HFF-Myc (cell line): ENCODE measurements around the gene TBKBP1.

ENCODE experiments used
- DNase-seq: peaks from one replicate; pipeline ENCODE4 v3.0.0-alpha.2; 2011; ENCODE audit warnings: low read depth; ENCODE audit errors: extremely low read depth
- H3K4me3 ChIP-seq: replicated peaks from 2 replicates; pipeline ENCODE4 v1.5.1; 2011; ENCODE audit warnings: low read depth, mild to moderate bottlenecking, control low read depth, low read length
- CTCF ChIP-seq: IDR thresholded peaks from 2 replicates; pipeline ENCODE4 v1.5.1; 2012; ENCODE audit warnings: mild to moderate bottlenecking, low read depth, low read length, control low read depth; ENCODE audit errors: missing control alignments

TBKBP1 gene

DNA sequence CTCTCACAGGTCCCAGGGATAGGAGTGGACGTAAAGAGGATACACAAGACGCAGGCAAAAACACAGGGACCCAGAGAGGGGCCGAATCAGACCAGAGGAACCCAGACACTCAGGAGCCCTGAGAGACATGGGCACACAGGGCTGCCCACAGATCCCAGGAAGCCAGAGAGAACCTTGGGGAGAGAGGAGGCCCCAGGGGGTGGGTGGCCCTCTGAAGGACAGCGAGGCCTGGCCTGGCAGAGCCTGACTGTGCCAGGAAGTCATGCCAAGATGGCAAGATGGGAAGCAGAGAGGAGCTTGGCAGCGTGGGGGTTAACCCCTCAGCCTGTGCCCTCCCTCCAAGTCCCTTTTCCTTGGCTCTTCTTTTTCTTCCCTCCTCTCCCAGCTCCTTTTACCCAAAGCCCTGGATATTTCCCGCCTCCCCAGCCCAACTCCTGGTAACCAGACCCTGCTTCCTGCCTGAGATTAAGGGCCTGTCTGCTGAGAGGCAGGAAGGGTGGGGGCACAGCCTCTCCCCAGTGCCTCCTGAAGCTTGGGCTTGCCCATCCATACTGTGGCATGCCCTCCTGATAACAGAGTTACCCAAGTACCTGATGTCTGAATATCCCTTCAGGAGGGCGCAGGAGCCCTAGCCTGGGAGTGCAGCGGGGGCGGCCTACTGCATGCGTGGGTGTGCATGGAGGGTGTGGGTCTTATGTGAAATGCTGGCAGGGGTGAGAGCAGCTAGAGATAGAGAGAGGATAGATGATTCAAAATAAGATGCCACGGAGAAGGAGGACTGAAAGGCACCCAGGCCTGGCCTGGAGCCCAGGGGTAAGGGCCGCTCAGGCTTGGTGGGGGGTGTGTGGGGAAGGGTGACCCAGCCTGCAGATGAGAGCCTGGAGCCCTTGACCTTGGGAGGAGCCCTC is 33.1 kb downstream of the TBKBP1 start:
- no peak for DNase-seq
- no peak for TF ChIP-seq CTCF

GRCh38 chr17:47727704-47728036 is 33.7 kb downstream of the TBKBP1 start:
- TF ChIP-seq CTCF, result no peak
- no peak overlapping the region for H3K4me3 ChIP-seq
- DNase-seq, result no peak

More for the DNA sequence above, 33.1 kb downstream of the TBKBP1 start:
- H3K4me3 ChIP-seq, result no peak overlapping the region

DNA sequence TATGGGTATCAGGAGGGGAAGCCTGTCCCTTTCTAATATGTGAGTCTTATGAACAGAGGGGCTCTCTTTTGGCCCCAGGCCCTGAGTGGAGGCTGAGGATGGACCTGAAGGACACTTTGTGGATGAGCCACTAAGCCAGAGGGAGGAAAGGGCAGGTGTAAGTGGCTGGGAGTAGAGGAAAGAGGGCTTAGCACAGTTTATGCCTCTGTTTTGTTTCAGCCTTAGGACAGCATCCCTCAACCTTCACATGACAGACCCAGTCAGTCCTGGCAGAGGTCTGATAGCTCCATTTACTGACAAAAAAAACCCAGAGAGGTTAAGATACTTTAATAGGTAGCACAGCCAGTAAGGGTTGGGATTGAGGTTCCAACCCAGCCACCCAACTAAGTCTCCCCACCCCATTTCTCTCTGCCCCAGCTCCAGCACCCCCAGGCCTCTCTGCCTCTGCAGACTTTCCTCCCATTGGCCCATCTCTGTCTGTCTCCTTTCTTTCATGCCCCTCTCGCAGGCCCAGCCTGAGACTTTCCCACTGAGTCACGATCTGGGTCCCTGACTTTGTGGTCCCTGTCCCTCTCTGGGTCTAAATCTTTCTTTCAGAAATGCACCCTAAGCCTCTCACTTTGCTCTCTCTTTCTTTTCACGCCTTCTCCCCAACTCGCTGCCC is 34.4 kb downstream of the TBKBP1 start:
- no peak for DNase-seq
- H3K4me3 ChIP-seq, result no peak overlapping the region
- no peak for TF ChIP-seq CTCF

- H3K4me3 ChIP-seq, result no peak overlapping the region
- TF ChIP-seq CTCF, result no peak
- DNase-seq, result no peak
Measured at GRCh38 chr17:47729476-47729875, 35.5 kb downstream of the TBKBP1 start.

DNA sequence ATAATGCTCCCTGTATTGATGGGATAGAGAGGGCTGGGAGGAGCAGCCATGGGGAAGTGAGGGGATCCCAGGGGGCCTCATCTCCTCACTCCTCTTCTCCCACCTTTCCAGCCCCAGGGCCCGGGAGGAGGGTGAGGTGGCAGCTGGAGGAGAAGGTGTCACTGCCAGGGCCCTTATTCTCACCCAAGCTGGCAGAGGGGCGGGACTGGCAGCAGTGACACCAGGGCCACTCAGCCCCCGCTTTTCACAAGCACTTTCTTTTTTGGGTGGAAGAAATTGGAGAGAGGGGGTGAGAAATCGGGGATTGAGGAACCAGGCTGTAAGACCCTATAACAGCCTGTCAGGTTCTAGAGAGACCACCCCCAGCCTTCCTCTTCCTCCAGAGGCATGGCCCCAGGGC is 36.7 kb downstream of the TBKBP1 start:
- DNase-seq, result no peak
- TF ChIP-seq CTCF, result no peak
- H3K4me3 ChIP-seq, result no peak overlapping the region

DNA sequence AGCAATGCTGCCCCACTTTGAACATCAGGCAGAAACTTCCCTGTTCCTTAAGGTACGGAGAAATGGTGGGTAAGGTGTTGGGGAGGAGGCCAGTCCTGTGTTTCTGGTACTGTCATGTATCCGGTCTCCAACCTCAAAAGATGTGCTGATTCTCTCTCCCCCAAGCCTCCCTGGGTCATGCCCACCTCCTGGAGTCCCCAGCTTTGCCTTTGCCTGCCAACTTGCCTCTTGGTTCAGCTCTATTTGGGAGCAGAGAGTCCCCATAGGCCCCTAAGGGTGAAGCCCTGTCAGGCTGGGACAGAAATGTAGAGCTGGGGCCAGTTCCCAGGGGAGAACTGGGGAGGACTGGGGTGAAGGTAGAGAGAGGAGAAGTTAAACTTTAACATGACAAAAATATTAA is 37.4 kb downstream of the TBKBP1 start:
- no peak for DNase-seq
- no peak for TF ChIP-seq CTCF

More for the DNA sequence above, 37.4 kb downstream of the TBKBP1 start:
- H3K4me3 ChIP-seq, result no peak overlapping the region
